Adrenal gland (tissue), 19 donors: ENCODE results near the gene SLC4A5. TPM values are rescaled to one million over a fixed set of nuclear protein-coding genes. Genes with fewer than 3 reads are reported as not detected.

Experiments
- DNase-seq, 7 donors: peaks; one replicate each; pipeline ENCODE4 v3.0.0-alpha.2; 2019 to 2020
- H3K27ac ChIP-seq, 5 donors: fragments of 200-600 bp; sonication (generic) in 4 of 5; 1 replicate in 3 of 5; 2 replicates in 2 of 5; pipeline versions ENCODE4 v1.5.1 to v1.8.0; 2016 to 2020; ENCODE audit warnings: mild to moderate bottlenecking in 1 of 5
- H3K27me3 ChIP-seq: fragments of 200-600 bp; 2 replicates; pipeline ENCODE4 v1.8.0; 2021
- H3K36me3 ChIP-seq, 2 donors: fragments of 200-600 bp; replicated peaks in 1 of 2; 1 replicate in 1 of 2; 2 replicates in 1 of 2; pipeline versions ENCODE4 v1.5.1 to v1.8.0; 2018 to 2022
- H3K4me1 ChIP-seq, 2 donors: fragments of 200-600 bp; replicated peaks in 1 of 2; 1 replicate in 1 of 2; 2 replicates in 1 of 2; pipeline versions ENCODE4 v1.5.1 to v1.8.0; 2018 to 2021
- H3K4me3 ChIP-seq, 4 donors: fragments of 200-600 bp; sonication (generic) in 3 of 4; one replicate each; pipeline ENCODE4 v1.5.1; 2016 to 2018
- H3K9me3 ChIP-seq, 3 donors: fragments of 200-600 bp; sonication (generic) in 1 of 3; replicated peaks in 1 of 3; 1 replicate in 2 of 3; 2 replicates in 1 of 3; pipeline versions ENCODE4 v1.5.1 to v1.8.0; 2016 to 2021
- CTCF ChIP-seq, 6 experiments: fragments of 450-650 bp in 4 of 6; fragments of 200-600 bp in 2 of 6; sonication (generic) in 1 of 6; IDR thresholded peaks; 1 replicate in 5 of 6; 2 replicates in 1 of 6; pipeline versions ENCODE4 v1.5.1 to v1.8.0; 2016 to 2021; ENCODE audit warnings: antibody characterized with exemption in 6 of 6, mild to moderate bottlenecking in 2 of 6, moderate library complexity in 1 of 6
- POLR2A ChIP-seq, 2 donors: fragments of 450-650 bp; IDR thresholded peaks; one replicate each; pipeline ENCODE4 v1.6.1; 2017; ENCODE audit warnings: antibody characterized with exemption in 2 of 2, mild to moderate bottlenecking in 2 of 2, moderate library complexity in 1 of 2
- WGBS, 4 donors: extraction: QIAGEN DNeasy Blood & Tissue Kit in 2 of 4; methylation state at CpG; one replicate each; pipeline versions ENCODE4 v1.1.5 to v1.1.7; 2013 to 2017; 5-methylcytosine and 5-hydroxymethylcytosine counted together
- intact Hi-C, 2 donors: fragments of 100-400 bp; cut with DNase I; formaldehyde crosslinking; loops; one replicate each; pipeline versions ENCODE4 v1.14.1 to v1.15.0; 2022 to 2023
- long read RNA-seq, 10 donors: library from polyadenylated mRNA in 3 of 10; unstranded in 2 of 10; stranded (forward) in 1 of 10; transcript quantifications; one replicate each; pipeline ENCODE4 v2.0.0 and lab custom pipeline, GENCODE V29; 2021 to 2026
- polyA plus RNA-seq, 3 donors: library from polyadenylated mRNA; stranded (reverse); fragments of 200-250 nt in 2 of 3; fragments of 350-450 nt in 1 of 3; fragmentation: Illumina TruSeq in 1 of 3; extraction: RNeasy Lipid Tissue Mini Kit (QIAGEN cat#74804) in 1 of 3; gene quantifications; one replicate each; pipeline ENCODE4 v1.2.3, GENCODE V29; 2013 to 2014
- total RNA-seq, 9 donors: library from RNA; depleted of rRNA in 4 of 9; stranded (reverse); fragments of >200 nt in 4 of 9; fragments of 120-200 nt in 1 of 9; fragmentation: NEBNext Ultra II Directional in 1 of 9; extraction: Animal tissue kit (Norgen Biotek cat#: 25700) in 1 of 9; gene quantifications; one replicate each; pipeline versions ENCODE4 v1.1.0 to v1.2.4, GENCODE V29; 2013 to 2023
- donor health status: healthy with polysubstance abuse.
- donor health status: Bipolar disorder and iron deficiency.
- donor health status: DM: yes; HTN: yes; CAD: no.
- donor health status: DM: no; HTN: no; CAD: no.
- donor health status: DM: no; HTN: no; CAD: no.
- donor health status: DM: yes; HTN: yes; CAD: no.

Gene SLC4A5, protein sequence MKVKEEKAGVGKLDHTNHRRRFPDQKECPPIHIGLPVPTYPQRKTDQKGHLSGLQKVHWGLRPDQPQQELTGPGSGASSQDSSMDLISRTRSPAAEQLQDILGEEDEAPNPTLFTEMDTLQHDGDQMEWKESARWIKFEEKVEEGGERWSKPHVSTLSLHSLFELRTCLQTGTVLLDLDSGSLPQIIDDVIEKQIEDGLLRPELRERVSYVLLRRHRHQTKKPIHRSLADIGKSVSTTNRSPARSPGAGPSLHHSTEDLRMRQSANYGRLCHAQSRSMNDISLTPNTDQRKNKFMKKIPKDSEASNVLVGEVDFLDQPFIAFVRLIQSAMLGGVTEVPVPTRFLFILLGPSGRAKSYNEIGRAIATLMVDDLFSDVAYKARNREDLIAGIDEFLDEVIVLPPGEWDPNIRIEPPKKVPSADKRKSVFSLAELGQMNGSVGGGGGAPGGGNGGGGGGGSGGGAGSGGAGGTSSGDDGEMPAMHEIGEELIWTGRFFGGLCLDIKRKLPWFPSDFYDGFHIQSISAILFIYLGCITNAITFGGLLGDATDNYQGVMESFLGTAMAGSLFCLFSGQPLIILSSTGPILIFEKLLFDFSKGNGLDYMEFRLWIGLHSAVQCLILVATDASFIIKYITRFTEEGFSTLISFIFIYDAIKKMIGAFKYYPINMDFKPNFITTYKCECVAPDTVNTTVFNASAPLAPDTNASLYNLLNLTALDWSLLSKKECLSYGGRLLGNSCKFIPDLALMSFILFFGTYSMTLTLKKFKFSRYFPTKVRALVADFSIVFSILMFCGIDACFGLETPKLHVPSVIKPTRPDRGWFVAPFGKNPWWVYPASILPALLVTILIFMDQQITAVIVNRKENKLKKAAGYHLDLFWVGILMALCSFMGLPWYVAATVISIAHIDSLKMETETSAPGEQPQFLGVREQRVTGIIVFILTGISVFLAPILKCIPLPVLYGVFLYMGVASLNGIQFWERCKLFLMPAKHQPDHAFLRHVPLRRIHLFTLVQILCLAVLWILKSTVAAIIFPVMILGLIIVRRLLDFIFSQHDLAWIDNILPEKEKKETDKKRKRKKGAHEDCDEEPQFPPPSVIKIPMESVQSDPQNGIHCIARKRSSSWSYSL
- total RNA-seq, result 1 to 10 TPM in 1 of 9 donors, under 1 TPM in 7, not detected in 1; 0.14 to 1.3 (median 0.74) TPM
- 1 to 10 TPM in 1 of 3 donors, under 1 TPM in 2; 0.51 to 2.7 (median 0.71) TPM for polyA plus RNA-seq
- long read RNA-seq, donor 1, result 0 reads
- long read RNA-seq, donor 2, result 0 reads
- long read RNA-seq, donor 3, result 0 reads
- long read RNA-seq, donor 4, result 0 reads
- long read RNA-seq, donor 5, partial matches to known transcripts, result 1 of 1 reads
- long read RNA-seq, donor 5, other reads (novel, unspliced or antisense), result 0 of 1 reads
- long read RNA-seq, donor 6, result 0 reads
- long read RNA-seq, donor 7, result 0 reads
- long read RNA-seq, donor 8, result 0 reads
- long read RNA-seq, donor 9, result 0 reads
- long read RNA-seq, donor 10, result 0 reads

GRCh38 chr2:74343316-74343715, at the start of gene SLC4A5:
TSS of gene SLC4A5 (minus strand) at chr2:74343416. CDS start at chr2:74315023, 28,393 bp downstream.
- Histone ChIP-seq H3K27me3 (no peaks in the 10 kb centered on the region), H3K36me3 (no peaks in the 10 kb centered on the region), H3K4me3 (no peak within 1 kb of the TSS), H3K27ac (no peak within 1 kb of the TSS), H3K4me1 (no peaks in the 10 kb centered on the region), H3K9me3 (no peaks in the 10 kb centered on the region)
- TF ChIP-seq CTCF (IDR thresholded peaks at IDR 0.05), result no peak
- no peak for TF ChIP-seq POLR2A (IDR thresholded peaks at IDR 0.05)
- 70 to 74% (median 71%) methylated on average over 2 of the region's 2 CpGs for WGBS, 4 donors
- intact Hi-C loops, result no loop called here
- DNase-seq, result no peak

GRCh38 chr2:74392449-74392743, 49.2 kb upstream of the SLC4A5 start:
- intact Hi-C loops, result loop anchor here (10.0 kb wide), 2 partner anchors 58 to 138 kb away; no protein-coding TSS in a partner anchor
- no peak for DNase-seq
- peak overlapping the region in 1 of 4 donors; percentile 85 for H3K4me3 ChIP-seq
- no peaks in the 10 kb centered on the region for H3K27me3 ChIP-seq
- peaks cover 16 to 34% of the 10 kb centered on the region in 2 donors for H3K4me1 ChIP-seq
- TF ChIP-seq POLR2A (IDR thresholded peaks at IDR 0.05), result no peak
- no peak for TF ChIP-seq CTCF (IDR thresholded peaks at IDR 0.05)
- no peaks in the 10 kb centered on the region for H3K9me3 ChIP-seq
- no peaks in the 10 kb centered on the region for H3K36me3 ChIP-seq
- no peak overlapping the region for H3K27ac ChIP-seq
- 68 to 74% (median 70%) methylated on average over 13 of the region's 13 CpGs for WGBS, 4 donors

GRCh38 chr2:74391580-74392448, 48.6 kb upstream of the SLC4A5 start:
- DNase-seq, result peak; percentile 89 to 95 (median 93)
- 1 to 3% (median 2%) methylated on average over 17 to 62 of the region's 62 CpGs for WGBS, 4 donors
- intact Hi-C loops, result loop anchor here (10.0 kb wide), 2 partner anchors 57 to 137 kb away; no protein-coding TSS in a partner anchor
- no peaks in the 10 kb centered on the region for H3K9me3 ChIP-seq
- no peaks in the 10 kb centered on the region for H3K36me3 ChIP-seq
- no peaks in the 10 kb centered on the region for H3K27me3 ChIP-seq
- peaks cover 20 to 40% of the 10 kb centered on the region in 2 donors for H3K4me1 ChIP-seq
- peak overlapping the region in 4 of 5 donors; percentile 64 to 92 (median 86) for H3K27ac ChIP-seq
- TF ChIP-seq POLR2A (IDR thresholded peaks at IDR 0.05) (peak in 1 of 2 donors; percentile 37), CTCF (IDR thresholded peaks at IDR 0.05) (peak; percentile 91 to 98 (median 94))
- peak overlapping the region in 3 of 4 donors; percentile 2 to 85 (median 78) for H3K4me3 ChIP-seq
